Activated CD4-positive, alpha-beta T cell treated with anti-CD3 and anti-CD28 coated beads, Interleukin-2, amount 50 U/mL, for 4 hours (primary cell): ENCODE data around the gene MCTP1.
"Not testable (repeated sequence)": the region's sequence is repeated elsewhere in the genome, so short reads cannot be mapped to it uniquely, and the experiment has no call there.

Experiments used
- DNase-seq, 2 experiments: peaks; one replicate each; pipeline ENCODE4 v3.0.0-alpha.2; 2020

Gene MCTP1

GRCh38 chr5:95244479-95244878 is 40.4 kb downstream of the MCTP1 start:
- DNase-seq, result no peak

GRCh38 chr5:95241635-95242034 is 43.3 kb downstream of the MCTP1 start:
- DNase-seq, result no peak

GRCh38 chr5:95241161-95241560 is 43.7 kb downstream of the MCTP1 start:
- DNase-seq, result no peak

GRCh38 chr5:95238560-95239325 is 46.2 kb downstream of the MCTP1 start:
- DNase-seq, result no peak

GRCh38 chr5:95237324-95237723 is 47.6 kb downstream of the MCTP1 start:
- DNase-seq, result no peak

GRCh38 chr5:95235439-95235982 is 49.4 kb downstream of the MCTP1 start:
- DNase-seq, result no peak

GRCh38 chr5:95229646-95230045 is 55.2 kb downstream of the MCTP1 start:
- DNase-seq, result no peak

- DNase-seq, result no peak
Observed at GRCh38 chr5:95224701-95225459, 60.0 kb downstream of the MCTP1 start.

- no peak for DNase-seq
Observed at GRCh38 chr5:95223566-95224258, 61.2 kb downstream of the MCTP1 start.

GRCh38 chr5:95222836-95223235 is 62.1 kb downstream of the MCTP1 start:
- DNase-seq, result no peak

GRCh38 chr5:95221234-95221633 is 63.7 kb downstream of the MCTP1 start:
- DNase-seq, result no peak

GRCh38 chr5:95220381-95220780 is 64.5 kb downstream of the MCTP1 start:
- no peak for DNase-seq

GRCh38 chr5:95219411-95219810 is 65.5 kb downstream of the MCTP1 start:
- DNase-seq, result no peak

GRCh38 chr5:95217881-95218280 is 67.0 kb downstream of the MCTP1 start:
- DNase-seq, result no peak

- DNase-seq, result no peak
Observed at GRCh38 chr5:95217351-95217750, 67.5 kb downstream of the MCTP1 start.

GRCh38 chr5:95216136-95216955 is 68.5 kb downstream of the MCTP1 start:
- no peak for DNase-seq

- not testable (repeated sequence) for DNase-seq
Observed at GRCh38 chr5:95207811-95208210, 77.1 kb downstream of the MCTP1 start.

- DNase-seq, result no peak
Observed at GRCh38 chr5:95194856-95195255, 90.0 kb downstream of the MCTP1 start.

GRCh38 chr5:95191330-95191729 is 93.6 kb downstream of the MCTP1 start:
- no peak for DNase-seq

- DNase-seq, result no peak
Observed at GRCh38 chr5:95184924-95185323, 100.0 kb downstream of the MCTP1 start.

GRCh38 chr5:95181644-95182043 is 103.2 kb downstream of the MCTP1 start:
- DNase-seq, result no peak

- no peak for DNase-seq
Observed at GRCh38 chr5:95178046-95178651, 106.7 kb downstream of the MCTP1 start.
